A673 (cell line): Measurements from ENCODE around the gene PARD3.

Experiments used
- CTCF ChIP-seq: fragments of 300-800, 200-600 bp; sonication (generic); conservative IDR thresholded peaks from 2 replicates; pipeline ENCODE4 v1.5.1; 2017; ENCODE audit warnings: low read depth, mild to moderate bottlenecking, antibody characterized with exemption, low read length, moderate library complexity, mixed read lengths
- EZH2 ChIP-seq: fragments of 200-600 bp; sonication (generic); IDR thresholded peaks from 2 replicates; pipeline ENCODE4 v1.6.1; 2017; ENCODE audit warnings: borderline replicate concordance, low read depth, mild to moderate bottlenecking, mixed read lengths, antibody characterized with exemption, low read length; ENCODE audit not compliant: poor library complexity, severe bottlenecking

DNA sequence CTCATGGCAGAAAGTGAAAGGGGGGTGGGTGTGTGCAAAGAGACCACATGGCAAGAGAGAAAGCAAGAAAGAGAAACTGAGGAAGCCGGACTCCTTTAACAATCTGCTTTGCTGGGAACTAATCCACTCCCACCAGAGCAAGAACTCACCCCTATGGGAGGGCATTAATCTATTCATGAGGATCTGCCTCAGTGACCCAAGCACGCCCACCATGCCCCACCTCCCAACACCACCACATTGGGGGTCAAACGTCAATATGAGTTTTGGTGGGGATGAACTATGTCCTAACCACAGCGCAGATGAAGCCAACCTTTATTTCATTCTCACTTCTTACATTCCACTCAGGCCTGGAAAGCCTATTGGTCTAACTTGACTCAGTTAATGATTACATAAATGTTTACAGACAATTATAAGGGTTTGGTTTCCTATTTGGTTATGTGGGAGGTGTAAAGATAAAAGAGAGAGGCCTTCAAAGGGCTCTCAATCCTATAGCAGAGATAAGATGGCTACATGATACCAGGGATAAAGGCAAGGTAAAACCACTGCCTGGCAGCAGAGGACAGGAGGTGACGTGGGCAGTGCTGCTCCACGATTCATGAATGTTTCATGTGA is 601.8 kb downstream of the PARD3 start:
- no peak for TF ChIP-seq EZH2
- no peak for TF ChIP-seq CTCF
